SK-N-MC (cell line): Measurements from ENCODE around the gene VWA8.
A peak's percentile ranks its signal among the peaks of the same experiment; 100 is the strongest.

Experiments
- DNase-seq: peaks from one replicate; pipeline ENCODE4 v3.0.0-alpha.2; 2011; ENCODE audit warnings: low read depth, low spot score
- H3K27ac ChIP-seq: fragments of 200-600 bp; sonication (generic); 2 replicates; pipeline ENCODE4 v1.5.1; 2016; ENCODE audit warnings: mixed run types
- H3K36me3 ChIP-seq: fragments of 200-600 bp; sonication (generic); 2 replicates; pipeline ENCODE4 v1.6.1; 2017; ENCODE audit warnings: antibody characterized with exemption, low read length, mixed read lengths; ENCODE audit not compliant: insufficient read depth
- H3K4me3 ChIP-seq: fragments of 200-600 bp; sonication (generic); 2 replicates; pipeline ENCODE4 v1.5.1; 2016
- H3K9ac ChIP-seq: fragments of 200-600 bp; sonication (generic); 2 replicates; pipeline ENCODE4 v1.8.0; 2017; ENCODE audit warnings: mixed run types, mixed read lengths; ENCODE audit not compliant: insufficient read length
- H3K9me3 ChIP-seq: fragments of 200-600 bp; sonication (generic); 2 replicates; pipeline ENCODE4 v1.6.1; 2017; ENCODE audit warnings: low read depth, mild to moderate bottlenecking, antibody characterized with exemption, low read length, moderate library complexity, mixed read lengths
- EZH2 ChIP-seq: fragments of 200-600 bp; sonication (generic); IDR thresholded peaks from one replicate; pipeline ENCODE4 v1.6.1; 2017; ENCODE audit warnings: antibody characterized with exemption
- FOXP2 ChIP-seq: optimal IDR thresholded peaks from 2 replicates; pipeline ENCODE3; 2011; ENCODE audit warnings: mild to moderate bottlenecking, moderate library complexity; ENCODE audit not compliant: insufficient read depth; ENCODE audit errors: extremely low read length, control extremely low read depth
- POLR2AphosphoS5 ChIP-seq: IDR thresholded peaks from 2 replicates; pipeline ENCODE4 v1.6.1; 2012; ENCODE audit warnings: mild to moderate bottlenecking, low read depth, low read length, borderline replicate concordance

Gene VWA8

DNA sequence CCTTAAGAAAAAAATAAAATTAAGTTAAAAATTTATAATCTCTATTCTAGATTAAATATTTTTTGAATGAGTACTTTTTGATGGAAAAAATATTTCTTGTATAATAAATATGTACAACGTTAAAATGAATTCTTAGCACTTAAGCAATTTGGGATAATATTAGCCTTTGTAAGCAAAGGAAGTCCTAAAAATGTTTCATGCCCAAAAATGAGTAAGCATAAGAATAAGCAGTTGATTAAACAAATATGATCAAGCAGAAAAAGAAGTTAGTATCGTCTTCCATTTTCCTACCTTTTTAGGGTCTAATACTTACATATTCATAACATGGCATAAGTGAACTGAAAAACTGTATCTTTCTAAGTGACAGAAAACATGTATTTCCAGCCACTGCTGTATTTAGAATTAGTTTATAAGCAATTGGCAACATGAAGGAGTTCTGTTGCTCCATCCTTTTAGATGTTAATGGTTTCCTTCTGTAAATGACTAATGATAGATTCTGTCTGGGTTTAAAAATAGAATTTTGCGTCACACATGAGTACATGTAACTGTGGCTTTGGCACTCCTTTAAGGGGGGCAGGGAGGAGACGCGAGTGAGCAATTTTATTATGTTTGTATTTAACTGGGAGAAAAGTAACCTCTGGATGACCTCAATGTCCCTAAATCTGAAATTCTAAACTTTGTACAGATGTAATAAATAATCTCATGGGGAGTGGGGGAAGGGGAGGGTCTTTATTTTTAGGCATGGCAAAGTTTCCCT, 266.2 kb downstream of the VWA8 start:
- DNase-seq = peak; percentile 55
- peaks cover 8% of the 10 kb centered on the region for H3K36me3 ChIP-seq
- no peaks in the 10 kb centered on the region for H3K9me3 ChIP-seq
- H3K4me3 ChIP-seq = peak overlapping the region; percentile 50
- H3K9ac ChIP-seq = peak overlapping the region; percentile 11
- H3K27ac ChIP-seq = peak overlapping the region; percentile 60
- TF ChIP-seq EZH2 (no peak), FOXP2 (no peak), POLR2AphosphoS5 (no peak)

GRCh38 chr13:41693434-41693833, 267.5 kb downstream of the VWA8 start:
- no peak for DNase-seq
- H3K36me3 ChIP-seq = peaks cover 8% of the 10 kb centered on the region
- H3K9me3 ChIP-seq = no peaks in the 10 kb centered on the region
- no peak overlapping the region for H3K27ac ChIP-seq
- no peak overlapping the region for H3K9ac ChIP-seq
- TF ChIP-seq EZH2 (no peak), FOXP2 (no peak), POLR2AphosphoS5 (no peak)
- no peak overlapping the region for H3K4me3 ChIP-seq

GRCh38 chr13:41691274-41691673, 269.6 kb downstream of the VWA8 start:
- TF ChIP-seq EZH2 (no peak), POLR2AphosphoS5 (no peak), FOXP2 (no peak)
- H3K36me3 ChIP-seq = peaks cover 8% of the 10 kb centered on the region
- DNase-seq = no peak
- no peaks in the 10 kb centered on the region for H3K9me3 ChIP-seq
- H3K27ac ChIP-seq = no peak overlapping the region
- no peak overlapping the region for H3K9ac ChIP-seq
- H3K4me3 ChIP-seq = no peak overlapping the region

DNA sequence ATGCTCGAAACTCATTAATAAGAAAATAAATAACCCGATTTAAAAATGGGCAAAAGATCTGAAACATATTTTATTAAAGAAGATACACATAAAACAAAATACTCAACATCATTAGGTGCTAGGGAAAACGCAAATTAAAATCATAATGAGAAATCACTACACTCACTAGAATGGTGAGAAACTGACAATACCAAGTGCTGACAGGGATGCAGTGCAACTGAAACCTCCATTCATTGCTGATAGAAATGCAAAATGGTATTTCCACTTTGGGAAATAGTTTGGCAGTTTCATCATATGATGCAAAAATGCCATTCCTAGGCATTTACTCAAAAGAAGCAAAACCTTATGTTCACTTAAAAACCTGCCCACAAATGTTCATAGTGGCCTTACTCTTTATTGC, 278.1 kb downstream of the VWA8 start:
- DNase-seq = no peak
- H3K9ac ChIP-seq = no peak overlapping the region
- peaks cover 31% of the 10 kb centered on the region for H3K36me3 ChIP-seq
- no peak overlapping the region for H3K4me3 ChIP-seq
- H3K9me3 ChIP-seq = no peaks in the 10 kb centered on the region
- no peak overlapping the region for H3K27ac ChIP-seq
- TF ChIP-seq POLR2AphosphoS5 = no peak
- TF ChIP-seq EZH2 = no peak
- no peak for TF ChIP-seq FOXP2

DNA sequence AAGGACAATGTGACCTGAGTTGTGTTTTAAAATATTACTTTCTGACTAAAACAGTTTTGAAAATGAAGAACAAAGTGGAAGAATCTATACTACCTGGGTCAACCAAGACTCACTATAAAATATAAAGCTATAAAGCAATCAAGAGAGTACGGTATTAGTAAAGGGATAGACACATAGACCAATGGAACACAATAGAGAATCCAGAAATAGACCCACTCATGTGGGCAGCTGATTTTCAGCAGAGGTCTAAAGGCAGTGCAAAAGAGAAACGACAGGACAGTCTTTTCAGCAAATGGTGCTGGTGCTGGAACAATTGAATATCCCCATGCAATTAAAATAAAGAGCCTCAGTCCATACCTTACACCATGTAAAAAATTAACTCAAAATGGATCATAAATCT, 278.9 kb downstream of the VWA8 start:
- Histone ChIP-seq H3K36me3 (peaks cover 31% of the 10 kb centered on the region), H3K4me3 (no peak overlapping the region), H3K9me3 (no peaks in the 10 kb centered on the region), H3K9ac (no peak overlapping the region), H3K27ac (no peak overlapping the region)
- no peak for TF ChIP-seq FOXP2
- TF ChIP-seq POLR2AphosphoS5 = no peak
- TF ChIP-seq EZH2 = no peak
- DNase-seq = no peak

DNA sequence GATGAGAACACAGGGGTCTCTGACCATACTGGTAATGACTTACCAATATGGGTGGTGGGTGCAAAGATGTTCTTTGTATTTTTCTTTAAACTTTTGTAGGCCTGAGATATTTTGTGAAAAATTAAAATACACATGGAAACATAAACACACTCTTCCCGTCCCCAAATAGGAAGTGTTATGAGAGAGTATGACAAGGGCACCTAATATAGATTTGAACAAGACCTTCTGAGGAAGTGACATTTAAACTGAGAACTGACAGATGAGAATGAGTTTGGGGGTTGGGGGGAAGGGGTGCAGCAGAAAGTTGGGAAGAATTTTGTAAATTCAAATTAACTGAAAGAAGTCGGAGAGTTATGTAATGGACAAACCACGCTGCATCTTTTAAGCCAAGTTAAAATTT, 279.3 kb downstream of the VWA8 start:
- H3K4me3 ChIP-seq = no peak overlapping the region
- no peaks in the 10 kb centered on the region for H3K9me3 ChIP-seq
- no peak overlapping the region for H3K27ac ChIP-seq
- H3K36me3 ChIP-seq = peaks cover 31% of the 10 kb centered on the region
- DNase-seq = no peak
- H3K9ac ChIP-seq = no peak overlapping the region
- TF ChIP-seq POLR2AphosphoS5 = no peak
- TF ChIP-seq EZH2 = no peak
- TF ChIP-seq FOXP2 = no peak

DNA sequence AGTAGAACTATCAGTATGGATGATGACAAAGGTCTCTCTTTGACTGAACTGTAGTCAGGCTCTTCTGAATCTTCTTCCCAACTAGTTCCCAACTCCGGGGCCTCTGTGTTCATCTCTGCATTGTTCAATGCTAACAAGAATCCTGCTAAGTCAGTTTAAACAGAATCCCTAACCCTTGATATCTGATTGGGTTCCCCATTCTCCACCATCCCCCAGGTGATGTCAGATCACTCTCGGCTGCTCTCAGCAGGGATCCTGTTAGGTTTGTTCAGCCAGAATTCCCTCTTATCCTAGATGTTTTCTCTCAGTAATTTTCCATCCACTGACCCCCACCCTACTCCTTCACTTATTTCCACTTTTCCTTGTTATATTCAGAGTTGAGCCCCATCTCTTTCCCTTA, 280.0 kb downstream of the VWA8 start:
- DNase-seq = no peak
- H3K27ac ChIP-seq = no peak overlapping the region
- no peaks in the 10 kb centered on the region for H3K9me3 ChIP-seq
- no peak overlapping the region for H3K4me3 ChIP-seq
- no peak overlapping the region for H3K9ac ChIP-seq
- TF ChIP-seq POLR2AphosphoS5 = no peak
- TF ChIP-seq EZH2 = no peak
- TF ChIP-seq FOXP2 = no peak
- H3K36me3 ChIP-seq = peaks cover 31% of the 10 kb centered on the region

DNA sequence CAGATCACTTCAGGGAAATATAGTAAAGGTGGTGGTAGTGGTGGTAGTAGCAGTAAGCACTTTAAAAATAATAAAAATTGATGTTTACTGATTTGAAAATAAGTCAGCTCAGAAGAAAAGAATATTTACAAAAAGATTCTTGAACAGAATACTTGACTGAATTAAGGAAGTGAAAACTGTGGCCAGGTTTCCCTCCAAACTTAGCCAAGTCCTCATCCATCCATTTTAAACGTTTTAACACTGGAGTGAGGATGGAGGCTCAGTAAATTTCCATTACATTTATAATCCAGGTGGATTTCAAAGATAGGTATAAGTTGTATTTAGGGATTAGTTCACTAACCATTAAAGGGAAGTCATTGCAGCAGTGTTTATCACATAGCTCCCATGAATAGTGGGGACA, 282.1 kb downstream of the VWA8 start:
- Histone ChIP-seq H3K4me3 (no peak overlapping the region), H3K27ac (no peak overlapping the region), H3K36me3 (peaks cover 20% of the 10 kb centered on the region), H3K9ac (no peak overlapping the region), H3K9me3 (no peaks in the 10 kb centered on the region)
- TF ChIP-seq EZH2 = no peak
- no peak for TF ChIP-seq FOXP2
- no peak for TF ChIP-seq POLR2AphosphoS5
- DNase-seq = no peak

DNA sequence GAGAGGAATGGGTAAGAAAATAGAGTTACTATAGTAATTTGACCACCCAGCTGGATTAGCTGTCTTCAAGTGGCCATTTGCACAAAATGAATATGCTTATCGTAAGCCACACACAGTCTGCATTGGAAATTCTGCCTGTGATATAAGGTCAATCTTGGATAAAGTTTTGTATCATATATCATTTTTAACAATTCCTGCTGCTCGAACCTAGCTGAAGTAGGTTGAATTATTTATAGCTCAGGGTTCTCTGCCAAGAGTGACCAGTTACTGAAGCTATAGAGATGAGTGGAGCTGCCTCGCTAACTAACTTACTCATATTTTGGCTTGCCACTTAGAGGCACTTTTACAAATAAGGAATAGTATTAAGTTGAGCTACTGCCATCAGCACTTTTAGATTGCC, 282.7 kb downstream of the VWA8 start:
- H3K9ac ChIP-seq = no peak overlapping the region
- H3K4me3 ChIP-seq = no peak overlapping the region
- TF ChIP-seq EZH2 = no peak
- TF ChIP-seq FOXP2 = no peak
- TF ChIP-seq POLR2AphosphoS5 = no peak
- DNase-seq = no peak
- no peaks in the 10 kb centered on the region for H3K9me3 ChIP-seq
- peaks cover 14% of the 10 kb centered on the region for H3K36me3 ChIP-seq
- H3K27ac ChIP-seq = no peak overlapping the region
